HEK293 (cell line): ENCODE results near the gene MYH11.

Experiments
- CTCF ChIP-seq: fragments of 450-650 bp; formaldehyde crosslinking; IDR thresholded peaks from 2 replicates; pipeline ENCODE4 v1.5.1; 2016; ENCODE audit warnings: missing biosample characterization, missing genetic modification characterization
- INSM2 ChIP-seq: fragments of 450-650 bp; formaldehyde crosslinking; IDR thresholded peaks from 2 replicates; pipeline ENCODE4 v1.5.1; 2016; ENCODE audit warnings: missing biosample characterization, missing genetic modification characterization
- ZNF184 ChIP-seq: fragments of 450-650 bp; IDR thresholded peaks from 2 replicates; pipeline ENCODE4 v1.5.1; 2018; ENCODE audit warnings: missing biosample characterization, mild to moderate bottlenecking, missing genetic modification characterization
- ZNF302 ChIP-seq: fragments of 450-650 bp; formaldehyde crosslinking; IDR thresholded peaks from 2 replicates; pipeline ENCODE4 v1.5.1; 2016; ENCODE audit warnings: missing biosample characterization, missing genetic modification characterization, low read depth
- ZNF366 ChIP-seq: fragments of 450-650 bp; formaldehyde crosslinking; conservative IDR thresholded peaks from 2 replicates; pipeline ENCODE4 v1.5.1; 2016; ENCODE audit warnings: missing biosample characterization, missing genetic modification characterization
- ZNF48 ChIP-seq: fragments of 450-650 bp; formaldehyde crosslinking; IDR thresholded peaks from 2 replicates; pipeline ENCODE4 v1.5.1; 2016; ENCODE audit warnings: missing biosample characterization, missing genetic modification characterization

- TF ChIP-seq ZNF184 (tag by site-specific recombination) (no peak), ZNF302 (no peak), ZNF366 (tag by site-specific recombination) (no peak), ZNF48 (tag by site-specific recombination) (no peak), INSM2 (no peak), CTCF (tag by site-specific recombination) (no peak)
Observed at GRCh38 chr16:15703029-15703736, 153.6 kb downstream of the MYH11 start.
